GM20000 (cell line): ENCODE data around the gene IMMT.

Experiments used
- DNase-seq: peaks from one replicate; pipeline ENCODE4 v3.0.0; 2012; ENCODE audit warnings: low spot score
- TF ChIP-seq, protein P1 (sequence below): IDR thresholded peaks from 2 replicates; pipeline ENCODE4 v1.5.1; 2012; ENCODE audit warnings: mild to moderate bottlenecking, control low read depth; ENCODE audit errors: extremely low read depth, missing control alignments

IMMT gene

DNA sequence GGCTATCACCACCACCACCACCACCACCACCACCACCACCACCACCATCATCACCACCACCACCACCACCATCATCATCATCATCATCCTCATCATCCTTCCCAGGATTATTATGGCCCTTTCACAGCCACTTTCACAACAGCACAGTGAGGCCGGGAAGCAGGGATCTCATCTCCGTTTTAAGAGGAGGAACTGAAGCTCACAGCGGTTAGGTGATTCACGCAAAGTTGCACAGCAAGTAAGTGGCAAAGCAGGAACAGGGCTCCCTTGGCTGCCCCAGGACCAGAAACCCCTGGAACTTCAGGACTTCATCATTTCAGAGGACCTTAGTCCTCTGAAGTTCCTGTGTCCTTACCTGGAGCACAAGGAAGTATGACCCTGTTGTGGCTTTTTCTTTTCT is 30.8 kb upstream of the IMMT start:
- no peak for DNase-seq

DNA sequence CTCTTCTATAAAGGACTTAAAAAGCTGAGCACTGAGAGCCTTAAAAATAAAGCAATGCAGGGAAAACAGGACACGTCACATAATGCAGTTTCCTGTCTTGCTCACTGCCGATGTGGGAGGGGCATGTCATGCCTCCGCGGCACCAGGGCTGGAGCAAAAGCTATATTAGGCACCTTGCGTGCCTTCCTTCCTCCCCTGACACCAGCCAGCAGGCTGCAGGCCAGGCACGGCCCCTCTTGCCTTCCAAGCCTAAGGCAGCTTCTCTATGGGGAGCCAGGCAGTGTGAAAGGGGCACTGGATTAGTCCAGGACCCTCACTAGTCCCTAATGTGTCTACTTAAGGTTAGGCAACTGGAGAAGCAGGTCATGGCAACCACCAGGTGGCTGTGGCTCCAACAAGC is 30.3 kb upstream of the IMMT start:
- TF ChIP-seq, protein P1, sequence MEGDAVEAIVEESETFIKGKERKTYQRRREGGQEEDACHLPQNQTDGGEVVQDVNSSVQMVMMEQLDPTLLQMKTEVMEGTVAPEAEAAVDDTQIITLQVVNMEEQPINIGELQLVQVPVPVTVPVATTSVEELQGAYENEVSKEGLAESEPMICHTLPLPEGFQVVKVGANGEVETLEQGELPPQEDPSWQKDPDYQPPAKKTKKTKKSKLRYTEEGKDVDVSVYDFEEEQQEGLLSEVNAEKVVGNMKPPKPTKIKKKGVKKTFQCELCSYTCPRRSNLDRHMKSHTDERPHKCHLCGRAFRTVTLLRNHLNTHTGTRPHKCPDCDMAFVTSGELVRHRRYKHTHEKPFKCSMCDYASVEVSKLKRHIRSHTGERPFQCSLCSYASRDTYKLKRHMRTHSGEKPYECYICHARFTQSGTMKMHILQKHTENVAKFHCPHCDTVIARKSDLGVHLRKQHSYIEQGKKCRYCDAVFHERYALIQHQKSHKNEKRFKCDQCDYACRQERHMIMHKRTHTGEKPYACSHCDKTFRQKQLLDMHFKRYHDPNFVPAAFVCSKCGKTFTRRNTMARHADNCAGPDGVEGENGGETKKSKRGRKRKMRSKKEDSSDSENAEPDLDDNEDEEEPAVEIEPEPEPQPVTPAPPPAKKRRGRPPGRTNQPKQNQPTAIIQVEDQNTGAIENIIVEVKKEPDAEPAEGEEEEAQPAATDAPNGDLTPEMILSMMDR, result no peak

More for the DNA sequence above, 30.8 kb upstream of the IMMT start:
- TF ChIP-seq, protein P1, result no peak

DNA sequence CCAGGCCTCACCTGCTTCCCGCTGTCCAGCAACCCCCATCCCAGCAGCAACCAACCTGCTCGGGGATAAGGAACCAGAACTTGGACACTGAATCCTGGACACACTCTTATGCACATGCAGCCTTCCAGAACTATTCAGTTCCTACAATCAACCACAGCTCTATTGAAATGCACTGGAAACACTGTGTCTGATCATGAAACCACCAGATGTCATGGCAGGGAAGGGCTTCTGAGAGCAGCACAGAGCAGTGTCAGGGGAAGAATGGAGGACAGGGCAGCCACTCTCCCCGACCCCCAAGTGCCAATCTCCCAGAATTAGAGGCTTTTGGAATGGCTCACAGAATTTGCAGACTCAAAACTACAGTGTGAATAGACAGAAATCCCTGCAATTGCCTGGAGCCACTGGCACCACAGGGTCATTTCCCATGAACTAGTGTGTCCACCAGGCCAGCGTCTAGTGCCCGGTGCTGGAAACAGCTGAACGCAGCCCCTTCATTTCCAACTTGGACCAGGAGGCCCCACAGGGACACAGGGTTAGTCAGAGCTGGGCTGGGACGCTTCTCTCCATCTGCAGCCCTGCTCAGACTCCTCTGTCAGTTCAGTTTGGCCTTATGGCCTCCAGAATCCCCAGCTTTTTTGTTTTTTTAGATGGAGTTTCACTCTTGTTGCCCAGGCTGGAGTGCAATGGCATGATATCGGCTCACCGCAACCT is 29.5 kb upstream of the IMMT start:
- TF ChIP-seq, protein P1, result no peak
- DNase-seq, result no peak

More for the DNA sequence above, 30.3 kb upstream of the IMMT start:
- peak; percentile 75 for DNase-seq

DNA sequence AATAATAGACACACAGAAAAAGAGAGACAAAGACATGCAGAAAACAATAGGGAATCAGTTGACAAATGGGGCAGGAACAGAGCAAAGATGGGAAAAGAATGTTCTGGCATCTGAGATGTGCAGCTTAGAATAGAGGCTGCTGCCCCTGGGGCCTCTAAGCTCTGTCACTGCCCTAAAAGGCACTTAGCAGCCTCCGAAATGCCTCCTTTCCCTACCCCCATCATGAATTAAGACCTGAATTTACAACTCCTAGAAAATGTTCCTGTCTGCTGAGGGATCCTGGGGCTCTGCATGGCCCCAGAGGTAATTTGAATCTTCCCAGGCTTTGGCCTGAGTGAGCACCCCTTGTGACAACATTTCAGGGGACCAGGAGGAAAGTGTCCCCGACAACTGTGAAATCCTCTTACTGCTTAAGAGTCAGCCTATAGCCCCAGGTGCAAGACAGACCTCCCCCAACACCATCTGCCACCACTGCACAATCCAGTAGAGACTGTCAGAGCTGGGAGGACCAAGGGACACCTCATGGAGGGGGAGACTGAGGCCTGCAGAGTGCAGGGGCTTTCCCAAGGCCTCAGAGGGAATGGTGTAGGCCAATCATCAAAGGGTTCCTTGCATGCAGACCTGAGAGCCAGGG is 28.8 kb upstream of the IMMT start:
- no peak for DNase-seq
- TF ChIP-seq, protein P1, result no peak

DNA sequence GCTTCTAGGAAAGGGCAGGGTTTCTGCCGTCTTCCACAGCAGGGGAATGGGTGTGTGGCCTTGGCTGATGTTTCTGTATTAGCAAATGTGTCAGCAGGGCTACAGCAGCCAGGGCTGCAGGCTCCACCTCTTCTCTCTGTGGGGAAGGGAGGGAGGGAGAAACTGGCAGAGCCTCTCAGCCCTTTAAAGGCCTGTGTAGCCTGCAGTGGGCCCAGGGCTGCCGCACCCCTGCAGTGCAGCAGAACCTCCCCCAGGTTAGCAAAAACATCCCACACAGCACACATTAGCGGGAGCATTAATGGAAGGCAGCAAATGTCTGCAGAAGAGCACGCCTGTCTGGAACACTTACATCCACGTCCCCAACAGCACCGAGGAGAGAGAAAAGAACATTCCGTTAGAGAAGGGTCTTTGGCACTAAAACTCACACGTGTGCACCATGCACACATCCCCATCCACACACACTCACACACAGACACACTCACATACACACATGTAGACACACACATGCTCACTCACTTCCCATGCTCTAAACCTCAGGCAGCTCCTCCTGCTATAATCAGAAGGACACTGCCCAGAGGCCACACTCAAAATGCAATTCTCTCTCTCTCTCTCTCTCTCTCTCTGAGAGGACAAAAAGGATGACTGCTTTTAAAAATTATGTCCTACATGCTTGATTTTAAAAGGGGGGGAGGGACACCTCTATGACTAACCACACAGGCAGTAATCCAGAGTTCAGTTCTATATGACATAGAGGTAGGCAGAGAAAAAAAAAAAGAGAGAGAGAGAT is 28.1 kb upstream of the IMMT start:
- TF ChIP-seq, protein P1, result no peak
- DNase-seq, result no peak

DNA sequence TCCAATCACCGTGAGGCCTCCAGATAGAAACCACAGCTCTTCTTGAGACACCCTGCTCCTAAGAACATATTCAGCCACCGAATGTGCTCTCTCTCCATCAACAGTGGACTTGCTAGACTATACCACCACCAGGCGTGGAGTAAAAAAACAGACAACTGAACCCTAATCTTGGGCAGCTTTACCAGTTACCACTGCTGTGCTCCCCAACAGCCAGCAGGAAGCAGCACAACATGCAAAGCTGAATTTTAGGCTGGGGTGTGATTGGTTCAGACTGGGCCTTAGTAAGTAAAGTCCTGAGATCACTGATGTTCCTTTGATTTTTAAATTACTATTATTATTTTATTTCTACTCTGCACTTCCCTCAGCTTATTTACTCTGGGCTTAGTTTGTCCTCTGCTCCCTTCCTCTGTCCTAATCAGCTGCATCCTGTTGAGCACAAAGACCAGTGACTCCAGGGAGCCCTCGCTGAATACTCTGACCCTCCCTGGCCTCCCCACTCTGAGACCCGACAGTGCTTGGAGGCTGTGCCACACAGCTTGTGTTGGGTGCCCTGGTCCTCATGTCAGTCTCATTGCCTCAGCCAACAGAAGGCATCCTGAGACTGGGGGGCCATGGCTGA is 25.9 kb upstream of the IMMT start:
- peak; percentile 68 for DNase-seq

More for the DNA sequence above, 25.9 kb upstream of the IMMT start:
- TF ChIP-seq, protein P1, result peak; percentile 74
